GM20431 (cell line): ENCODE measurements around the gene EMC7.
"Not testable (repeated sequence)": the region's sequence is repeated elsewhere in the genome, so short reads cannot be mapped to it uniquely, and the experiment has no call there.

Source experiments
- in situ Hi-C: fragments of 300-500 bp; cut with MseI, MboI; formaldehyde crosslinking; loops from one replicate; pipeline ENCODE4 v1.15.0; 2020; ENCODE audit warnings: low sequenced_read_pairs; ENCODE audit not compliant: unreplicated experiment

The EMC7 gene

DNA sequence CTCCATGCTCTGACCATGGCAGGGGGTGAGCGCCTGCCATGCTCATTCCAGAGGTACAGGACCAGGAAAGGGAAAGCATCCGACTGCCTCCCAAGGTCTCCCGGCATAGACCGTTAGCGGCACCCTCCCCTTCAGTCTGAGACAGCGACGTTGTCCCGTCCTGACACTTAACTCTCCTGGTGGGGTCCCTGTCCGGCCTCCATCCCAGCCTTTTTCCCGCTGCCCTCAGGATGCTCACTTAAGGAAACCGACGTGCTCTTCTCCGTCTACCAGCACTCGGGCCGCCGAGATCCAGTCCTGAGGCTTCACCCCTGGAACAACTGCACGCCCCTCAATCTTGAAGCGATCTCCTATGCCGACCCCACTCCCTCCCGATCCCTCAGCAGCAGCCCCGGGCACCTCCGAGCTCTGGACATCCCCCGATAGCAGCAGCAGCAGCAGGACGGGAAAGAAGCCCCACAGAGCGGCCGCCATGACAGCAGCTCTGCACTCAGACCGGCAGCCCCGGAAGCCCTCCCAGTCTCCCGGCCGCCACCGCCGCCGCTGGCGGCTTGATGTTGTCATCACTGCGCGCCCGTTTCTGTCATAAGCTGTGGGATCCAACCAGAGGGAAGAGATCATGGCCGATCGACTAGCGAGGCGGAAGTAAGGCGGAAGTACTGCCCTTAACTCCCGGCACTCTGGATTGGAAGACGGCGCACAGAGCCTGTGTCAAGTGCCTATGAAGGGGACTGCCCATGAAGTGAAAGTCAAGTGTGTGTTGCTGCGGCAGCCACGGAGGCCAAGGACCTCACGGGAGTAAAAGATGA, at the start of gene EMC7, which contains the start of gene PGBD4:
Gene EMC7, minus strand, starts transcription at position 497 of the 809 bp plus-strand sequence. Its CDS starts 23 bp downstream, at position 474.
Gene PGBD4, plus strand, starts transcription at position 718 of the 809 bp plus-strand sequence. CDS start 449 bp downstream, outside the sequence.
- in situ Hi-C loops = no loop called here

DNA sequence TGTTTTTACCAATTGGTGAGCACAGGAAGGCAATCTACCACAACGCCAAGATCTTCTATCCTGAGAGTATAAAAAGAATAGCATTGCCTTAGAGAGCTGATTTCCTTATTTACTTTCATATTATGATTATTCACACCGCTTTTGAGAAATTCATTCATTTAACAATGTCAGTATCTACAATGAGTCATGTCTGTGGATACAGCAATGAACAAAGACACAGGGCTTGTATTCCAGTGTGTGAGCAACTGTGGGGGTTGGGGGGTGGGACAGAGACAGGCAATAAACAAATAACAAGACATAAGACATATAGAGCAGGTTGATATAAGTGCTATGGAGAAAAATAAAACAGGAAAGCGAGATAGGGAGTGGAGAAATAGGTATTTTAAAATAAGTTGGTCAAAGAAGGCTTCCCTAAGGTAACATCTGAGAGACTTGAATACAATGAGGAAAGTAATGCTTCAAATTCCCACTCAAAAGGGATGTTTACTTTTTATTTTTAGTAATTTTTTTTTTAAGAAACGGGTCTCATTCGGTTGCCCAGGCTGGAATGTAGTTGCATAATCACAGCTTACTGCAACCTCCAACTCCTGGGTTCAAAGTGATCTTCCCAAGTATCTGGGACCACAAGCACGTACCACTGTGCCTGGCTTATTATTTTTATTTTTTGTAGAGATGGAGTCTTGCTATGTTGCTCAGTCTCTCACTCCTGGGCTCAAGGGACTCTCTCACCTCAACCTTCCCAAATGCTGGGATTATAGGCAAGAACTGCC, 45.9 kb upstream of the EMC7 start:
- in situ Hi-C loops = no loop called here

DNA sequence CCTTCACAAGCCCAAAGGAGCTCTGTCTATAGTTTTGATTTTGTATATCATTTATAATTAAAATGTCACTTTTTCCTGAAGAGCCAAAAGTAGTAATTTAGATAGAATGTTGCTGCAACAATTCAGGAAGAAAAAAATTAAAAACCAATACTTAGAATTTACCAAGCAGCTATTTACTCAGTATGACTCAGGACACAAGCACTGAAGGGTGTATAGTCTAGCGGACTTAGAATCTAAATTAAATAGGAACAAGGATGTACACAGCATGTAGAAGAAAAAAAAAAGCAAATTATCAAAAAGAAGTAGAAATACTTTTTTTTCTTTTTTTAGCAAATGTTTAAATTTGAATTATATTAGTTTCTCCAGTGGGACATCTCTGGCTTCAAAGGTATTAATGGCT, 31.8 kb upstream of the EMC7 start:
- in situ Hi-C loops = no loop called here

DNA sequence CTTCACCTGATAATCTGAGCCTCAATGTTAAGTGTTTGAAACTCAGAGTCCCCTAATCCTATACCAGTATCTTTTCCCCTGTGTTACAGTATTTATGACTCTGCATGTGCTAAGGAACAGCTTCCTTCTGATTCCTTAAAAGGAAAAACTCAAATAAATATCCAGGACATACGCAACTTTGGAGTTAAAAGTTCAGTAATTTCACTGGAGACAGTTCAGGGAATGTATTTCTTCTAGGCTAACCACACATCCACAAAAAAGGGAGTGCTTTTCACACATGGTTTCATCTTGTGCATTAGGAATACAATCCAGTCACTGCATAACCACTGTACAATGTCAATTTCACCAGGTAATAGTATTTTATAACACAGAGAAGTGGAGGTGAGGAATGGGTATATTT, 31.2 kb upstream of the EMC7 start:
- in situ Hi-C loops = no loop called here

DNA sequence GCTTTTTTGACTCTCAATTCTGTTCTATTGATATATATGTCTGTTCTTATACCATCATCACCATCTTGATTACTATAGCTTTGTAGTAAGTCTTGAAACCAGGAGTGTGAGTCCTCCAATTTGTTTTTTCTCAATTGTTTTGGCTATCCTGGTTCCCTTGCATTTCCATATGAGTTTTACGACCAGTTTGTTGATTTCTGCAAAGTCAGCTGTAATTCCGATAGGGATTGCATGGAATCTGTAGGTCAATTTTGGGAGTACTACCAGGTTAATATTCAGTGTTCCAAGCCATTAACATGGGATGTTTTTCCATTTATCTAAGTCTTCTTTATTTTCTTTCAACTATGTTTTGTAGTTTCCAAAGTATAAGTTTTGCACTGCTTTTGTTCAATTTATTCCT, 27.2 kb upstream of the EMC7 start:
- in situ Hi-C loops = no loop called here

DNA sequence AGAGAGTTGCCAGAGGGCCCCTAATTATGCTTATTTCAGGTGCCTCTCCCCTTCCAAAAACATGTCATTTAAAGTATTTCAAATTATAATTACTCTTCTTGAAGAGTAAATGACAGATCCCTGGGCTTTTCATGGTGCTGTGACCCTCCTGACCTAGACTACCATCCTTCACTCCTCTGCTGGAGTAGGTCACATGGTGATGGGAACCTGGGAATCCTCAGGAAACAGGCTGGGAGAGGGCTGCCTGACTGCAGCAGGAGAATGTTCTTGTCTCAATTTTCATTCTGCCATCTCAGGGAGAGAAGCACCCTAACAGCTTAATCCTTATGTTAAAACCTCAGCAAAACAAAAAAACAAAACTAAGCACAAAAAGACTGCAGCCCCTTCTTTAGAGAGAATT, 24.9 kb upstream of the EMC7 start:
- in situ Hi-C loops = no loop called here

DNA sequence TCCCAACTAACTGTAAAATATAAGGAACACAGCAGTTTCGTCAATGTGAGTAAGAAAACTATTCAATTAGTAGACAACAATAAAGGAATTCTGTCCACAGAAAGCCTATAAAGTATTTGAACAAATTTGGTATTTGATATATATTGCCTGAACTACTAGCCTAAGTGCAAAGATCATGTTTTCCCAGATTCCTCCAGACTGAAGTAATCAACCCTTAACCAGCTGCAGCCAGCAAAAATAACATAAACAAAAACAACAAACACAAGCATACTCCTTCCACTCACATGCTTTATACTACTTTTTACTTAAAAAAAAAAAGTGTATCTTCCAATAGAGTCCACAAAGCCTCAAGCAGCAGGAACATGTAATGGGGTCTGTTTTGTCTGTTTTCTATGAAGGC, 24.3 kb upstream of the EMC7 start:
- in situ Hi-C loops = no loop called here

DNA sequence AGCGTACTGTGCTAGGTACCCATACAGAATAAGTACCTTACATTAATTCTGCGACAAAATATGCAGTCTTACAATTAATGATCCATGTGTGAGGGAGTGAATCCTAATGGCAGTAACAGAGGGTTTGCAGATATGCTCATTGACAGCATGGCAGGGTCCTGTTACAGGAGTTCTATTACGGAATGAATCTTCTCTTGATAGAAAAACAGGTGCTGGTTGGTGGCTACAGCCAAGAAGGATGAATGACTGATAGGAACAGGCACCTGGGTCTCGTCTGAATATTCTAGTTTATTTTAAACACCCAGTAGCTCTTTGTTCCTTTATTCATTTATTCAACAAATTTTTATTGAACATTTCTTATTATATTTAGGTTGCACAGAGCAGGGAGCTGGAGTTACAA, 23.0 kb upstream of the EMC7 start:
- in situ Hi-C loops = no loop called here

DNA sequence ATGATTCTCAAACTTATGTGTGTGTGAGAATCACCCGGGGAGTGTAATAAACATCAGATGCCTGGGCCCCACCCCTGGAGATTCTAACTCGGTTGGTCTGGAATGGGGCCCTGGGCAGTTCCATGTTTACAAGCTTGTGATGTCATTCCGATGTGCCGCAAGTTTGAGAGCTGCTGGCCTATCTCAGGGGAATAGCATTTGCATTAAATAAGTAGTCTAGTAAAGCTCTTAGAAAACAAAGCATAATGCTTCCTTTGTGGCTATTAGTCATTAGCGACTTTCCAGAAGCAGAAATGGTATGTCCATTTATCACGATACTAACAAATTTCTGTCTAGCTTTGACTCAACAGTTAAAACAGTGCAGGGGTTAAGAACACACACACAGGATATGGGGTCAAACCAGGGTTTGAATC, 21.1 kb upstream of the EMC7 start:
- in situ Hi-C loops = no loop called here

DNA sequence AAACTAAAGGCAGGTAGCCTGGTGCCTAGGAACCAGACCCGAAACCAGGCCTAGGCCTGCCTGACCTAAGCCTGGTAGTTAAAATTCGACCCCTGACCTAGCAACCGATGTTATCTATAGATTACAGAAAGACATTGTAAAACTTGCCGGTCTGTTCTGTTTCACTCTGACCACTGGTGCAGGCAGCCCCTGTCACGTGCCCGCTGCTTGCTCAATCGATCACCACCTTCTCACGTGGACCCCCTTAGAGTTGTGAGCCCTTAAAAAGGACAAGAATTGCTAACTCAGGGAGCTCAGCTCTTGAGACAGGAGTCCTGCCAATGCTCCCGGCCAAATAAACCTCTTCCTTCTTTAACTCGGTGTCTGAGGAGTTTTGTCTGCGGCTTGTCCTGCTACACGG, 20.1 kb upstream of the EMC7 start:
- in situ Hi-C loops = not testable (repeated sequence)

DNA sequence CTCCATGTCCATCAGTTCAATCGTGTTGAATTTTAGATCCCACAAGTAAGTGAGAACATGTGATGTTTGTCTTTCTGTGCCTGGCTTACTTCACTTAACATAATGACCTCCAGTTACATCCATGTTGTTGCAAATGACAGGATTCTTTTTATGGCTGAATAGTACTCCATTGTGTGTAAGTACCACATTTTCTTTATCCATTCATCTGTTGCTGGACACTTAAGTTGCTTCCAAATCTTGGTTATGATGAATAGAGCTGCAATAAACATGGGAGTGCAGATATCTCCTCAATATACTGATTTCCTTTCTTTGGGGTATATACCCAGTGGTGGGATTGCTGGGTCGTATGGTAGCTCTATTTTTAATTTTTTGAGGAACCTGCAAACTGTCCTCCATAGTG, 18.8 kb upstream of the EMC7 start:
- in situ Hi-C loops = not testable (repeated sequence)

DNA sequence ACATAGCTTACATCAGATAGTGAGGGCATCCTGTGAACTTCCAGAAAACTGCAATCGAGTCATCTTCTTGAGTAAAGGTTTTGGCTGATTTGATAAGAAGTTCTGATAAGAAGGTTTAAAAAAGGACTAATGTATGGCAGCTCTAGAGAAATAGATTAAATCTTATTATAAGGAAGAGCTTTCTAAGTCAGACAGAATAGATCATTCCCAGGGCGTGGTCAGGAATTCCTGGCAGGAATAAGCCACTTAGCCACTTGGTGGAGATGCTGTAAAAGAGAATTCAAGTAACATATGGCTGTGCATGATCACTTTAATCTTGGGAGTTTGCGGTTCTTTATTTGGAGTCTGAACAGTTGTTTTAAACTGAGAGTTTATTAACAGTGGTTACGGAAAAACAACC, 17.6 kb upstream of the EMC7 start:
- in situ Hi-C loops = no loop called here

DNA sequence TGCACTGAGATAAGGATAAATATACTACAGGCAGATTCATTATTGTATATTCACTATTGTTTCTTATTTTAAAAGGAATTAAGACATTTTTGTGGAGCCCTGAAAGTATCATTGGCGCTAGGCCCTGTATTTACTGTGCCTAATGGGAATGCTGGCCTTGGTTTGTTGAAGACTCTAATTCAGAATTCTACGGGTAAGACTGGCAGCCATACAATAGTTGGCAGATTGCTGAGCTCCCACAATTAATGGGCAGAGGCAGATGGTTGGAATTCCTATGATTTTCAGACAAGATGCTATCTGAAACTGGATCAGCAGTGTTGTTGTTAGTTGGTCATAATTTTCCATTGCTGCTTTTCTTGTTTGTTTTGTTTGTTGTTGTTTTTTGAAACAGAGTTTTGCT, 15.0 kb upstream of the EMC7 start:
- in situ Hi-C loops = no loop called here

DNA sequence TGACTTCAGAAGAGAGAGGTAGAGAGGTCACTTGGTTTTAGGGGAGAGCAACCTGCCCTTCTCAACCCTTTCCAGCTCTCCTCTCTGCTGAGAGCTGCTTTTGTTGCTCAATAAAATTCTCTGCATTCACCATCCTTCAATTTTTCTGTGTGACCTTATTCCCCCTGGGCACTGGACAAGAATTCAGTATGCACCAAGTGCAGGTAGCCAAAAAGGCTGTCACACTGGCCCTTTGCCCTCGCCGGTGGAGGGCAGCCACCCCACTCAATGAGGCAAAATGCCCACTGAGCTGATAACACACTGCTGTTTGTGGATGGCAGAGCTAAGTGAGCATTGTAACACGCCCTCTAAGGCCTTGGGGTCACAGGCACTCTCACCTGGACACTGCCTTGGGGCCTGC, 13.1 kb upstream of the EMC7 start:
- in situ Hi-C loops = no loop called here

DNA sequence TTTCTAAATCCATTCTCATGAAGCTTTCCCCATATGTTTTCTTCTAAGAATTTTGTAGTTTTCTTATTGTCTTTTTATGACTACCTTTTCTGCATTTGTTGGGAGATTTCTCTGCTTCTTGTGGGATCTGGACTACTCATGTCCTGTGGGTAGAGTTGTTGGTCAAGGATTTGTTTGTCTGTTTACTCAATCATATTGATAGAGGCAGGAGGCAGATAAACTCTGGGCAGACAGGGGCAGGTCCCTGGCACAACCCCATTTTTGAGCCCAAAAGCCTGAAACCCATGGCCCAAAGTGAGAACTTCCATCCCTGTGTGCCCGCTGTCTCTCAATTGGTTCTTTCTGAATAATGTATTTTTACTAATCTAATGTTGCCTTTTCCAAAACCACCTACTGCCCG, 12.6 kb upstream of the EMC7 start:
- in situ Hi-C loops = no loop called here

DNA sequence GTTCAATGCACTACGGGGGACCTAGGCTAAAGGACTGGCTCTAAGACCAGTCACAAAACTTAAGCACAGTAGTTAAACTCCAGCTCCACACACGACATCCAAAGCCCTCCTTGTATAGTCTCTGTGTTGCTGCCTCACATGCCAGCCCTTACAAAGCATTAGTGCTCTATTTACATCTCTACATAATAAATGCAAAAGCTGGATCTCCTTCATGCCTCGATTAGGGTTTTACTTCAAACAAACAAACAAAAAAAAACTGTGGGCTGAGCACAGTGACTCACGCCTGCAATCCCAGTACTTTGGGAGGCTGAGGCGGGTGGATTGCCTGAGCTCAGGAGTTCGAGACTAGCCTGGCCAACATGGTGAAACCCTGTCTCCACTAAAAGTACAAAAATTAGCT, 9.8 kb upstream of the EMC7 start:
- in situ Hi-C loops = no loop called here

DNA sequence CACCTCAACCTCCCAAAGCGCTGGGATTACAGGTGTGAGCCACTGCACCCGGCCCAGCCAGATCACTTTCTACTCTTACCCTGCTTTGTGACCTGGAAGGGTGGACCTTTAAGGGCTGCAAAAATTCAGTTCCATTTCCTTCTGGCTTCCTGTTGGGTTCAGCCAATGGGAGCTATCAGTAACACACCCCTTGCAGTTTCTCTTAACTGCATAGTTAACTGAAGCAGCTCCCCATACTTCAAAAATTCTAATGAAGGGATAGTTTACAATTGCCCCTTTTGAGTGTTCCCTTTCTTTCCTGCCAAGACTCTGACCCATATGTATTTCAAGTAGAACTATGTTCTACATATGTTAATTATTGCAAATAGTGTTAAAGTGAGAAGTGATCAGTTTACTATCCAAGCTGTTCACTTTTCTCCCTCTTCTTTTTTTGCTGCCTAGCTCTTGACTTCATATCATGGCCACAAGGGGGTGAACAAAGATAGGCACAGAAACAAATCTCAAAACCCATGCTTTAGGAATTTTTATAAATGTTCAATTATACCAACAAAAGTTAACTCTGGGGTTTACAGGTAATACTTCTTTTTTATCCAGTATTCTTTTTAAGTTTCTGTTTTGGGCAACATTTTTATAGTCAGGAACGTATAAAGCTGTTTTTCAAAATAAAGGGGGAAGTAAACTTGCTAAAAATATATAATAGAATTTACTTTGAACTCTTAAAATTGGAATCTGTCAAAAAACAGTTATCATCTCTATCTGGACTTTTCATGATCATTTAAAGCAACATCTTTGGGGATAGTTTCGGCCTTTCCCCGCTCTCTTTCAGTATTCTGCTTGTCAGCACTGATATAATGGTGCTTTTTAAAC, 8.4 kb upstream of the EMC7 start:
- in situ Hi-C loops = no loop called here

DNA sequence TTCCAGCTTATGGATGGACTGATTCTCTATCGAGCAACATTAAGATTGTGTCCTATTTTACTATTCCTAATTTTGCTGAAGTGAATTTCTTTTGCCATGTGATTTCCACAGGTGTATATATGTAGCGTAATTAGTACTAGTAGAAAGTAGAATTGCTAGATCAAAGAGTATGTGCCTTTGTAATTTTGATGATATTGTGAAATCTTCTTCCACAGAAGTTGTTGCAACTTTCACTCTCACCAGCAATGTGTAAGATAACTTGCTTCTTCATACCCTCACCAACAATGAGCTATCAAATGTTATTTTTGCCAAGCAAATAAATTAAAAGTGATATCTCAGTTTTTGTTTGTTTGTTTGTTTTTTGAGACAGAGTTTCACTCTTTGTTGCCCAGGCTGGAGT, 5.7 kb upstream of the EMC7 start:
- in situ Hi-C loops = no loop called here

DNA sequence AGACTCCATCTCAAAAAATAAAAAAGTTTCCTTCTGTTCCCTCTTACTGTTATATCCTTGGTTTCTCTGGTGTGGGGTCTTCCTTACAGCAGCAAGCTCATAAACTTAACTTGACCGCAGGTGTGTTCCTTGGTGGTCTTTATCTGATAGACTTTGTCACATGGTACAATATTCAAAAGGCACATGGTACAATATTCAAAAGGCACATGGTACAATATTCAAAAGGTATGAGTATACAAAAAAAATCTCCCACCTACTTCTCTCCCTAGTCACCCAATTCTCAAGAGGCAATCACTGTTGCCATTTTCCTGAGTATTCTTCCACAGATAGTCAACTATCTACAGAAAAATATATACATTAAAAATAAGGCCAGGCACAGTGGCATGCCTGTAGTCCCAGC, 4.8 kb upstream of the EMC7 start:
- in situ Hi-C loops = no loop called here

DNA sequence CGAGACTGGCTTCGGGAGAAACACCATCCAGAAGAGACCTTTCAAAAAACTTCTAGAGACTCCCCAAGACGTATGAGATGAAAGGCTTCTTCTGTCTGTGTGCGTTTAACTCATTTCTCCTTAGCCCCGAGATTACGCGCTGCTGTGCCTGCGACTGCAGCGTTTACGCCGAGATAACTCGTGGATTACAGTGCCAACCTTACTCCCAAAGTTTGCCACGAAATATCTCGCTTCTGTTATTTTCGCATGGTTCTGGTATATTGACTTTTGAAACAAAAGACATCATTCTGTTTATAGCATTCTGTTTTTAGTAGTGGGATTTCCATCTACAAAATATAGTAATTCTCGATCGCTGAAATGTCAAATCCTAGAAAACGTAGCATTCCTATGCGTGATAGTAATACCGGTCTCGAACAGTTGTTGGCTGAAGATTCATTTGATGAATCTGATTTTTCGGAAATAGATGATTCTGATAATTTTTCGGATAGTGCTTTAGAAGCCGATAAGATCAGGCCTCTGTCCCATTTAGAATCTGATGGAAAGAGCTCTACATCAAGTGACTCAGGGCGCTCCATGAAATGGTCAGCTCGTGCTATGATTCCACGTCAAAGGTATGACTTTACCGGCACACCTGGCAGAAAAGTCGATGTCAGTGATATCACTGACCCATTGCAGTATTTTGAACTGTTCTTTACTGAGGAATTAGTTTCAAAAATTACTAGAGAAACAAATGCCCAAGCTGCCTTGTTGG, 688 bp upstream of the EMC7 start:
- in situ Hi-C loops = no loop called here
